OCI-LY7 (cell line): ENCODE measurements around the gene MYH10. TPM values are rescaled to one million over a fixed set of nuclear protein-coding genes. Genes with fewer than 3 reads are reported as not detected.
"Not testable (repeated sequence)": the region's sequence is repeated elsewhere in the genome, so short reads cannot be mapped to it uniquely, and the experiment has no call there.

Experiments
- BruUV-seq: library from RNA; stranded (reverse); fragments of 400-500 nt; replicated peaks from 2 replicates; lab custom pipeline; 2021; lab: Mats Ljungman, UMichigan
- CTCF ChIA-PET: fragments of 300-600 bp; sonication (Branson Sonifier 250); formaldehyde crosslinking; loops from one replicate; lab custom pipeline; 2022; ENCODE audit warnings: antibody characterized with exemption; ENCODE audit not compliant: unreplicated experiment; lab: Charles Lee
- POLR2A ChIA-PET: fragments of 300-600 bp; sonication (Branson Sonifier 250); formaldehyde crosslinking; loops from one replicate; lab custom pipeline; 2022; ENCODE audit warnings: antibody characterized with exemption; lab: Charles Lee
- DNase-seq: peaks from one replicate; pipeline ENCODE4 v3.0.0-alpha.2; 2015; ENCODE audit warnings: low spot score
- H2AFZ ChIP-seq: fragments of 200-600 bp; sonication (generic), shearing (Covaris generic); 2 replicates; pipeline ENCODE4 v1.6.1; 2014; ENCODE audit warnings: mild to moderate bottlenecking, antibody characterized with exemption, low read length, moderate library complexity
- H3K27ac ChIP-seq: fragments of 200-600 bp; sonication (generic); 2 replicates; pipeline ENCODE4 v1.5.1; 2014; ENCODE audit warnings: mixed run types, low read depth, mild to moderate bottlenecking, moderate library complexity, low read length, inconsistent platforms; ENCODE audit not compliant: poor library complexity, severe bottlenecking
- H3K36me3 ChIP-seq: fragments of 200-600 bp; sonication (generic); 2 replicates; pipeline ENCODE4 v1.6.1; 2014; ENCODE audit warnings: mild to moderate bottlenecking, antibody characterized with exemption, low read length, moderate library complexity, mixed read lengths; ENCODE audit not compliant: insufficient read depth
- H3K4me1 ChIP-seq: fragments of 200-600 bp; sonication (generic); 2 replicates; pipeline ENCODE4 v1.5.1; 2014; ENCODE audit warnings: mild to moderate bottlenecking, low read length; ENCODE audit not compliant: insufficient read depth, poor library complexity, severe bottlenecking
- H3K4me2 ChIP-seq: fragments of 200-600 bp; sonication (generic); 2 replicates; pipeline ENCODE4 v1.6.1; 2014; ENCODE audit warnings: mild to moderate bottlenecking, low read length
- H3K4me3 ChIP-seq: fragments of 200-600 bp; sonication (generic); 2 replicates; pipeline ENCODE4 v1.5.1; 2014; ENCODE audit warnings: mild to moderate bottlenecking, low read depth, low read length; ENCODE audit not compliant: poor library complexity, severe bottlenecking
- H3K79me2 ChIP-seq: fragments of 200-600 bp; sonication (generic); 2 replicates; pipeline ENCODE4 v1.6.1; 2016; ENCODE audit warnings: low read depth, mild to moderate bottlenecking, low read length, moderate library complexity, mixed read lengths; ENCODE audit not compliant: insufficient read depth
- H3K9me2 ChIP-seq: fragments of 200-600 bp; sonication (generic); 2 replicates; pipeline ENCODE4 v1.6.1; 2016; ENCODE audit warnings: mild to moderate bottlenecking, low read length, mixed read lengths; ENCODE audit not compliant: insufficient read depth
- H3K9me3 ChIP-seq: fragments of 200-600 bp; sonication (generic); 2 replicates; pipeline ENCODE4 v1.6.1; 2014; ENCODE audit warnings: mild to moderate bottlenecking, mixed run types, low read length, mixed read lengths
- H4K20me1 ChIP-seq: fragments of 200-600 bp; sonication (generic); 2 replicates; pipeline ENCODE4 v1.6.1; 2014; ENCODE audit warnings: mild to moderate bottlenecking, antibody characterized with exemption, low read length, moderate library complexity, mixed read lengths; ENCODE audit not compliant: insufficient read depth
- CTCF ChIP-seq: fragments of 200-600 bp; sonication (generic); conservative IDR thresholded peaks from 2 replicates; pipeline ENCODE4 v1.5.1; 2014; ENCODE audit warnings: mild to moderate bottlenecking, antibody characterized with exemption, low read length, moderate library complexity, mixed read lengths
- EZH2phosphoT487 ChIP-seq: fragments of 200-600 bp; sonication (generic); IDR thresholded peaks from 2 replicates; pipeline ENCODE4 v1.6.1; 2018; ENCODE audit warnings: low read depth, borderline replicate concordance, mild to moderate bottlenecking, mixed run types, antibody characterized with exemption, low read length, moderate library complexity, mixed read lengths
- intact Hi-C: fragments of 100-400 bp; cut with micrococcal nuclease; formaldehyde crosslinking; loops from one replicate; pipeline ENCODE4 v1.10.0; 2022; ENCODE audit not compliant: unreplicated experiment
- total RNA-seq, 2 experiments: library from RNA; depleted of rRNA in 1 of 2; stranded (reverse); fragments of >200 nt in 1 of 2; shearing (Covaris generic) in 1 of 2; gene quantifications; 2 replicates each; pipeline ENCODE4 v1.2.3, GENCODE V29; 2014 to 2022

MYH10 gene
- total RNA-seq, 2 experiments from 2014 or later, result 41.9 to 60.4 TPM

GRCh38 chr17:8552577-8553320 is 77.8 kb downstream of the MYH10 start:
- no peaks in the 10 kb centered on the region for H4K20me1 ChIP-seq
- DNase-seq, result no peak
- peaks cover 4% of the 10 kb centered on the region; the same call in 1 of the 2 replicates for H3K36me3 ChIP-seq
- no TSS peak for BruUV-seq
- no peaks in the 10 kb centered on the region for H3K79me2 ChIP-seq
- intact Hi-C loops, result no loop called here
- no peaks in the 10 kb centered on the region for H3K9me2 ChIP-seq
- no peak overlapping the region for H2AFZ ChIP-seq
- H3K4me1 ChIP-seq, result no peaks in the 10 kb centered on the region
- H3K27ac ChIP-seq, result no peak overlapping the region
- TF ChIP-seq CTCF (no peak), EZH2phosphoT487 (no peak)
- H3K4me3 ChIP-seq, result no peak overlapping the region
- no peak overlapping the region for H3K4me2 ChIP-seq
- ChIA-PET CTCF (no interaction called here), POLR2A (no interaction called here)
- no peaks in the 10 kb centered on the region for H3K9me3 ChIP-seq

- no TSS peak for BruUV-seq
- H3K27ac ChIP-seq, result no peak overlapping the region
- no peak overlapping the region for H3K4me3 ChIP-seq
- DNase-seq, result no peak
- POLR2A ChIA-PET, result no interaction called here
- TF ChIP-seq CTCF (no peak), EZH2phosphoT487 (no peak)
- intact Hi-C loops, result no loop called here
- no peaks in the 10 kb centered on the region for H3K9me2 ChIP-seq
- H3K4me2 ChIP-seq, result no peak overlapping the region
- no peaks in the 10 kb centered on the region for H3K4me1 ChIP-seq
- CTCF ChIA-PET, result no interaction called here
- H4K20me1 ChIP-seq, result no peaks in the 10 kb centered on the region
- no peaks in the 10 kb centered on the region for H3K79me2 ChIP-seq
- H3K36me3 ChIP-seq, result peaks cover 19% of the 10 kb centered on the region
- H2AFZ ChIP-seq, result no peak overlapping the region
- H3K9me3 ChIP-seq, result no peaks in the 10 kb centered on the region
These were observed 87.7 kb downstream of the MYH10 start for GRCh38 chr17:8542599-8543502.

GRCh38 chr17:8539976-8540375 is 90.5 kb downstream of the MYH10 start:
- BruUV-seq, H3K9me3 ChIP-seq, DNase-seq, H3K4me2 ChIP-seq, H3K9me2 ChIP-seq, intact Hi-C loops, H3K4me1 ChIP-seq, H2AFZ ChIP-seq, CTCF ChIA-PET, H3K27ac ChIP-seq, H4K20me1 ChIP-seq, H3K4me3 ChIP-seq, H3K79me2 ChIP-seq, POLR2A ChIA-PET: not testable (repeated sequence)
- peaks cover 23% of the 10 kb centered on the region for H3K36me3 ChIP-seq
